ENCODE results near the gene RABEP2.

- TF ChIP-seq, protein P1, sequence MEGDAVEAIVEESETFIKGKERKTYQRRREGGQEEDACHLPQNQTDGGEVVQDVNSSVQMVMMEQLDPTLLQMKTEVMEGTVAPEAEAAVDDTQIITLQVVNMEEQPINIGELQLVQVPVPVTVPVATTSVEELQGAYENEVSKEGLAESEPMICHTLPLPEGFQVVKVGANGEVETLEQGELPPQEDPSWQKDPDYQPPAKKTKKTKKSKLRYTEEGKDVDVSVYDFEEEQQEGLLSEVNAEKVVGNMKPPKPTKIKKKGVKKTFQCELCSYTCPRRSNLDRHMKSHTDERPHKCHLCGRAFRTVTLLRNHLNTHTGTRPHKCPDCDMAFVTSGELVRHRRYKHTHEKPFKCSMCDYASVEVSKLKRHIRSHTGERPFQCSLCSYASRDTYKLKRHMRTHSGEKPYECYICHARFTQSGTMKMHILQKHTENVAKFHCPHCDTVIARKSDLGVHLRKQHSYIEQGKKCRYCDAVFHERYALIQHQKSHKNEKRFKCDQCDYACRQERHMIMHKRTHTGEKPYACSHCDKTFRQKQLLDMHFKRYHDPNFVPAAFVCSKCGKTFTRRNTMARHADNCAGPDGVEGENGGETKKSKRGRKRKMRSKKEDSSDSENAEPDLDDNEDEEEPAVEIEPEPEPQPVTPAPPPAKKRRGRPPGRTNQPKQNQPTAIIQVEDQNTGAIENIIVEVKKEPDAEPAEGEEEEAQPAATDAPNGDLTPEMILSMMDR (conservative IDR thresholded peaks at IDR 0.05; ENCODE audit: low read depth in 2 of 2): no peak
- no peak for TF ChIP-seq POLR2AphosphoS5 (IDR thresholded peaks at IDR 0.05; ENCODE audit: low read depth)
- TF ChIP-seq REST (IDR thresholded peaks at IDR 0.05; ENCODE audit: unreplicated experiment): no peak
- no peak for TF ChIP-seq EZH2 (IDR thresholded peaks at IDR 0.05; ENCODE audit: low read depth, unreplicated experiment)
- no peak for TF ChIP-seq ZNF331 (CRISPR knock-in tag; IDR thresholded peaks at IDR 0.05; ENCODE audit: low read depth)
- no peak for TF ChIP-seq CREB1 (CRISPR knock-in tag; IDR thresholded peaks at IDR 0.05; ENCODE audit: low read depth)
- no peak for TF ChIP-seq EZH2phosphoT487 (IDR thresholded peaks at IDR 0.05; ENCODE audit: unreplicated experiment)
- no peak for TF ChIP-seq ETS1 (IDR thresholded peaks at IDR 0.05)
These were observed 7.9 kb downstream of the RABEP2 start for GRCh38 chr16:28917095-28917494.
